ENCODE measurements around the gene SNRPA.

Gene SNRPA

DNA sequence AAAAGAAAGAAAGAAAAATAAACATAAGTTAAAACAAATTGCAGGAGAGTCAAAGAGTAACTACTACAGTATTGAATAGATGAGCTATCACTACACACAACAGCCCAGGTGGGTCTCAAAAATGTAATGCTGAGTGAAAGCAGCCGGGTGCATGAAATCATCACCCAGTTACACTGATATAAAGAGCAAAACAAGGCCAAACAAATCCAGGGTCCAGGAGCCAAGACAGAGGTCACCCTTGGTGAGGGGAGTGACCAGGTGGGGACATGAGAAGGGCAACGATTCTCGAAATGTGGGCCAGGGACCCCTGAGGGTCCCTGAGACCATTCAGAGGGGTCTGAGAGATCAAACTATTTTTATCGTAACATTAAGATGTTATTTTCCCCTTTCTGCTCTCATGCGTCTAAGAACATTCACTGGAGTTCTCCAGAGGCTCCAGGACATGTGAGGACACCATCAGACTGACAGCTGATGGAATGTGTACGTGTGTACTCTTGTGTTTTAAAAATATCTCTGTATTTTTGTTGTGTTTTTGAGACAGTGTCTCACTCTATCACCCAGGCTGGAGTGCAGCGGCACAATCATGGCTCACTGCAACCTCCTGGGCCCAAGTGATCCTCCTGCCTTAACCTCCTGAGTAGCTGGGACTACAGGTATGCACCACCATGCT lies 44.9 kb upstream of the SNRPA start:
- no peak overlapping the region for H3K27ac ChIP-seq

GRCh38 chr19:40707615-40708014 lies 43.4 kb upstream of the SNRPA start:
- no peak for TF ChIP-seq CTCF (conservative IDR thresholded peaks at IDR 0.05)
- TF ChIP-seq ZFX (IDR thresholded peaks at IDR 0.05): no peak
- no peak overlapping the region for H3K27ac ChIP-seq

More for the DNA sequence above, 44.9 kb upstream of the SNRPA start:
- TF ChIP-seq CTCF (conservative IDR thresholded peaks at IDR 0.05) (no peak), ZFX (IDR thresholded peaks at IDR 0.05) (no peak)

DNA sequence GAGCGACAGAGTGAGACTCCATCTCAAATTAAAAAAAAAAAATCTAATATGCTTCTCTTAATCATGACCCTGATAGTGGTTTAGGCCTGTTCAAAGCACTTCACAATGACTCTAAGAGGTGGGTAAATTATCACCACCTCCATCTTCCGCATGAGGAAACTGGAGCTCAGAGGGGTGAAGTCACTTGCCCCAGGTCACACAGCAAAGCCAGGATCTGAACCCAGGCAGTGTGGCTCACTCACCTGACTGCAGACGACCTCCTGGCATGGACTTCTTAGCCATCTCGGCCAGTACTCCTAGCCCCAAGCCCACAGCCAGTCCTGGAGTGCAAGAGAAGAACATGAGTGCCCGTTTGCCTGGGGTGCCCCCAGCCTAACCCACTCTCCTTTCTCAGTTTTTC lies 41.2 kb upstream of the SNRPA start:
- no peak overlapping the region for H3K27ac ChIP-seq
- TF ChIP-seq CTCF (conservative IDR thresholded peaks at IDR 0.05) (no peak), ZFX (IDR thresholded peaks at IDR 0.05) (no peak)

DNA sequence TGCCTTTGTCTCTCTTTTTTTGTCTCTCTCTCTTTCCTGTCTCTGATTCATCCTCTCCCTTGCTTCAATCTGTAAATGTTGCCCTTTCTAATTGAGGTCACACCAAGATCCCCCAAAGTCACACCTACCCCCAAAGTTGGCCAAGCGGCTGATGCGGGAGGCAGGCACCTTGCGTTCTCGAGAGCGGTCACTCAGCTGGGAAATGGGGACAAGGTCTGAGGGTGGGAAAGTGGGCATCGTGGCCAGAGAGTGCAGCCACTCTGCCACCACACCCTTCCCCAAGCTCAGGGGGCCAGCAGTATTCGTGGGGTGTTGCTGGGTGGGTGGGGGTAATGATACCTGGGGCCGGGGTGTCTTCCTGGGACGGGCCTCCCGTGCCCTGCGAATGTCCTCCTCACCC lies 37.1 kb upstream of the SNRPA start:
- no peak for TF ChIP-seq ZFX (IDR thresholded peaks at IDR 0.05)
- no peak for TF ChIP-seq CTCF (conservative IDR thresholded peaks at IDR 0.05)
- H3K27ac ChIP-seq: no peak overlapping the region; the same call in 1 of the 2 replicates

- H3K27ac ChIP-seq: peak overlapping the region; percentile 92
- no peak for TF ChIP-seq CTCF (conservative IDR thresholded peaks at IDR 0.05)
- TF ChIP-seq ZFX (IDR thresholded peaks at IDR 0.05): no peak
Measured at GRCh38 chr19:40714441-40715299, 36.3 kb upstream of the SNRPA start.

DNA sequence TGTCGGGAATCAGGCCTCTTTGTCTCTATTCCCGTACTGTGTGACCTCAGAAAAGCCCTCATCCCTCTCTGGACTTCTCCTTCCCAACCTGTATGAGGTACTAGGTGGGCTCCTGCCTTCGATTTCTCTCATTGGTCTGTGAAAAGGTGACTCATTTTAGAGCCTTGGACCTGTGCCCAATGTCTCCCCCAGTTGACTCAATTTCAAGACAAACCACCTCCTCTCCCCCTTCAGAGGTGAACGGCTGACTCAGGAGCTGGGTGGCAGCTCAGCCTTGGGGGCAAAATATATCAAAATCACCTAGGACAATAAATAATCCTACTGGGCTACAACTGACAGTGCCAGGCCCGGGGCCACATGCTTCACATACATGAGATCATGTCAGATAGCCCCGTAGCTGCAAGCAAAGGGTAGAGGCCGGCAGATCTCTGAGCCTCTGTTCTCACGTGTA lies 34.9 kb upstream of the SNRPA start:
- TF ChIP-seq ZFX (IDR thresholded peaks at IDR 0.05): no peak
- TF ChIP-seq CTCF (conservative IDR thresholded peaks at IDR 0.05): no peak
- H3K27ac ChIP-seq: peak overlapping the region; percentile 92
